ENCODE data around the gene TXNDC2. TPM values are rescaled to one million over a fixed set of nuclear protein-coding genes. Genes with fewer than 3 reads are reported as not detected.
A peak's percentile ranks its signal among the peaks of the same experiment; 100 is the strongest.
"Not testable (repeated sequence)": the region's sequence is repeated elsewhere in the genome, so short reads cannot be mapped to it uniquely, and the experiment has no call there.

The TXNDC2 gene
- total RNA-seq, 2 experiments from 2014 or later: not detected

DNA sequence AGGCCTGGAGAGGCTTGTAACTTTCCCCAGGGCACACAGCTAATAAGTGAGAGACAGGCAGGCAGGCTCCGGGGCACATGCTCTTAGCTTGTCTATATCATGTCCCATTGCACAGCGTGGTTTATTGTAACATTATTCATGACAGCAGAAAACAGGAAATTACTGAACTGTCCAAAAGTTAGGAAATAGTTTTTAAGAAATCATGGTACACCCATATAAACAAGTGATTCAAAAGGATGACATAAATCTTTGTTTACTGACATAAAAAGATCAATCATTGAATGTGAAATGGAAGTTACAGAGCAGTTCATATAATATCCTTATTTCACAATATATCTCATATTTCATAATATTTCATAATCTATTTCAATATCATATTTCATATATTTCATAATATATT, 34.3 kb upstream of the TXNDC2 start:
- no peaks in the 10 kb centered on the region for H3K36me3 Mint-ChIP-seq (ENCODE audit: low read depth)
- DNase-seq: no peak
- H3K27me3 Mint-ChIP-seq (ENCODE audit: low read depth): peaks cover 33% of the 10 kb centered on the region
- H3K27ac Mint-ChIP-seq: no peak overlapping the region
- H3K4me3 Mint-ChIP-seq: no peak overlapping the region
- no peaks in the 10 kb centered on the region for H3K4me1 Mint-ChIP-seq (ENCODE audit: low read depth)
- CTCF ChIA-PET: no interaction called here
- H3K9me3 Mint-ChIP-seq (ENCODE audit: insufficient read depth): no peaks in the 10 kb centered on the region
- POLR2A ChIA-PET: no interaction called here
- ATAC-seq: no peak

- Mint-ChIP-seq H3K9me3 (ENCODE audit: insufficient read depth) (no peaks in the 10 kb centered on the region), H3K27ac (no peak overlapping the region), H3K4me1 (ENCODE audit: low read depth) (no peaks in the 10 kb centered on the region)
Observed at GRCh38 chr18:9852266-9853081, 33.3 kb upstream of the TXNDC2 start.

DNA sequence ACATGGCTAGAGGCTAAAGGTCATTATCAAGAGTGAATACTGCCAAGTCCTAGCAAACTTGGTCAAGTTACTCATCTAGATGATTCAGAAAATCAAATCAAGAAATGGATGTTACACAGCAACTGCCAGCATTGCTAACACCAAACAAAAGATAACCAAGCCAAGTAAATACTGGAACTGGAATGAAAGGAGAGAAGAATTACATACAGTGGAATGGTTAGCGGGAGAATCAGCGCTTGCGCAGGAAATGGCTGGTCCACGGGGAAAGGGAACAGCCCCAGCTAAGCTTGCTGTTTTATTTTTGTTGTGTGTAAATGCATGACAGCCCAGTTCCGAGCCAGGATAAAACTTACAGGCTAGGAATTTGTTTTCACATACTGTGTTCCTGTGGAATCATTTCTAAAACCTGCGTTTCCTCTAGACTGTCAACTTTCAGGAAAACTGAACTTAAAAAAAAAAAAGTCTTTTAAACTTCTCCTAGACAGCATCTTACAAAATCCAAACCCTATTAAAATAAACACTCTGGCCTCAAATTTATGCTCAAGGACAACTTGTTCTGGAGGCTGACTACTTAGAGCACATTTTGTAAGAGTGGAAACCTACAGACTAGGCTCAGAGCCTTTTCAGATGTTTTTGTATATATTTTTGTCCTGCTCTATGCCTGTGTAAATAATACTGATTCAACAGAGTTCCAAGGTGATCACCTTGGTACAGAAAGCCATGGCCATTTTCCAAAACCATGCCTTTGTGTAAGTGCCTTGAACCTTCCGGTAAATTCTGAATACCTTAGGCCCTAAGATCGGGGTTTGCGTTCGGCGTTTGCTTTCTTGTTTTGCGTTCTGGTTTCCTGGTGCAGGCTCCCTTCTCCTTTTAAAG, 30.7 kb upstream of the TXNDC2 start:
- peaks cover 19% of the 10 kb centered on the region for H3K27me3 Mint-ChIP-seq (ENCODE audit: low read depth)
- POLR2A ChIA-PET: no interaction called here
- ATAC-seq (no peak), DNase-seq (no peak)
- CTCF ChIA-PET: no interaction called here
- no peaks in the 10 kb centered on the region for H3K4me1 Mint-ChIP-seq (ENCODE audit: low read depth)
- H3K4me3 Mint-ChIP-seq: no peak overlapping the region
- no peak overlapping the region for H3K27ac Mint-ChIP-seq
- no peaks in the 10 kb centered on the region for H3K9me3 Mint-ChIP-seq (ENCODE audit: insufficient read depth)
- H3K36me3 Mint-ChIP-seq (ENCODE audit: low read depth): no peaks in the 10 kb centered on the region

More at GRCh38 chr18:9852266-9853081, 33.3 kb upstream of the TXNDC2 start:
- POLR2A ChIA-PET: no interaction called here
- DNase-seq (no peak), ATAC-seq (no peak)
- Mint-ChIP-seq H3K36me3 (ENCODE audit: low read depth) (no peaks in the 10 kb centered on the region), H3K4me3 (no peak overlapping the region), H3K27me3 (ENCODE audit: low read depth) (peaks cover 32% of the 10 kb centered on the region)
- CTCF ChIA-PET: no interaction called here

GRCh38 chr18:9855681-9856080, 30.1 kb upstream of the TXNDC2 start:
- Mint-ChIP-seq H3K4me1 (ENCODE audit: low read depth) (no peaks in the 10 kb centered on the region), H3K9me3 (ENCODE audit: insufficient read depth) (no peaks in the 10 kb centered on the region), H3K27me3 (ENCODE audit: low read depth) (peaks cover 16% of the 10 kb centered on the region), H3K27ac (no peak overlapping the region), H3K36me3 (ENCODE audit: low read depth) (no peaks in the 10 kb centered on the region), H3K4me3 (no peak overlapping the region)
- ChIA-PET POLR2A (no interaction called here), CTCF (no interaction called here)
- ATAC-seq: no peak
- no peak for DNase-seq

- H3K27me3 Mint-ChIP-seq (ENCODE audit: low read depth): peaks cover 16% of the 10 kb centered on the region
- H3K4me3 Mint-ChIP-seq: no peak overlapping the region
- H3K9me3 Mint-ChIP-seq (ENCODE audit: insufficient read depth): no peaks in the 10 kb centered on the region
- no peak for DNase-seq
- no peaks in the 10 kb centered on the region for H3K4me1 Mint-ChIP-seq (ENCODE audit: low read depth)
- H3K36me3 Mint-ChIP-seq (ENCODE audit: low read depth): no peaks in the 10 kb centered on the region
- no peak for ATAC-seq
- POLR2A ChIA-PET: no interaction called here
- CTCF ChIA-PET: no interaction called here
- no peak overlapping the region for H3K27ac Mint-ChIP-seq
Observed at GRCh38 chr18:9856092-9856491, 29.7 kb upstream of the TXNDC2 start.

GRCh38 chr18:9857479-9857998, 28.2 kb upstream of the TXNDC2 start:
- H3K9me3 Mint-ChIP-seq (ENCODE audit: insufficient read depth); CTCF ChIA-PET; H3K4me3 Mint-ChIP-seq; H3K4me1 Mint-ChIP-seq (ENCODE audit: low read depth); H3K27ac Mint-ChIP-seq; DNase-seq; ATAC-seq; POLR2A ChIA-PET; H3K36me3 Mint-ChIP-seq (ENCODE audit: low read depth): not testable (repeated sequence)
- H3K27me3 Mint-ChIP-seq (ENCODE audit: low read depth): peaks cover 16% of the 10 kb centered on the region

DNA sequence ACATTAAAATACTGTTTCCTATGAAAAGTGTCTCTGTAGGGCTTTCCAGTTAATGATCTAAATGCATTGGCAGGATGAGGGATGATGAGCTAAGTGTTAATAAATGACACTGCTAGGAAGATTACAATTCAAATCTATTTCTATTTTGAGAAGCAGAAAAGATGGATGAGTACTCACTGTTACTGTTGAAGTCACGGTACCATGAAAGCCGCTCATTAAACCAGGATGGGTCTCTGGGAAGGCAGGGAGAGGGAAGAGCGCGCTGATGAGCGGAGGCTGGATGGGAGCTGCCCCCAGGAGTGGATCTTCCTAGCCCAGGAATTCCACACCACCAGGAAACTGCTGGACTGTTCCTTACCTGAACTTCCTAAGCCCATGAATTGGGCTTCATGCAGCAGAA, 27.1 kb upstream of the TXNDC2 start:
- ChIA-PET CTCF (interaction anchor here (1.3 kb wide), 1 partner anchor 9 kb away, joined by 3 read pairs; no protein-coding TSS in a partner anchor), POLR2A (no interaction called here)
- Mint-ChIP-seq H3K4me1 (ENCODE audit: low read depth) (peaks cover 3% of the 10 kb centered on the region), H3K9me3 (ENCODE audit: insufficient read depth) (no peaks in the 10 kb centered on the region), H3K27ac (peak overlapping the region; percentile 27), H3K4me3 (no peak overlapping the region), H3K27me3 (ENCODE audit: low read depth) (peaks cover 13% of the 10 kb centered on the region), H3K36me3 (ENCODE audit: low read depth) (no peaks in the 10 kb centered on the region)
- ATAC-seq (no peak), DNase-seq (no peak)

DNA sequence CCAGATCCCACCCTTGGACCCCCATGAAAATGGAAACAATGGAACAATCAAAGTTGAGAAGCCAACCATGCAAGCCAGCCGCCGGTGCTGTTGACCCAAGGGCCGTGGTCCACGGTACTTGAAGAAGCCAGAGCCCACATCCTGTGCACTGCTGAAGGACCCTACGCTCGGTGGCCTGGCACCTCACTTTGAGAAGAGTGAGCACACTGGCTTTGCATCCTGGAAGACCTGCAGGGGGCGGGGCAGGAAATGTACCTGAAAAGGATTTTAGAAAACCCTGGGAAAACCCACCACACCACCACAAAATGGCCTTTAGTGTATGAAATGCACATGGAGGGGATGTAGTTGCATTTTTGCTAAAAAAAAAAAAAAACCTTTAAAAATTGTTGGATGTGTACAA, 26.5 kb upstream of the TXNDC2 start:
- DNase-seq (no peak), ATAC-seq (no peak)
- Mint-ChIP-seq H3K27me3 (ENCODE audit: low read depth) (peaks cover 11% of the 10 kb centered on the region), H3K9me3 (ENCODE audit: insufficient read depth) (no peaks in the 10 kb centered on the region), H3K4me3 (no peak overlapping the region), H3K4me1 (ENCODE audit: low read depth) (peaks cover 3% of the 10 kb centered on the region), H3K36me3 (ENCODE audit: low read depth) (no peaks in the 10 kb centered on the region), H3K27ac (no peak overlapping the region)
- ChIA-PET CTCF (interaction anchor here (1.3 kb wide), 1 partner anchor 10 kb away, joined by 3 read pairs; no protein-coding TSS in a partner anchor), POLR2A (no interaction called here)

DNA sequence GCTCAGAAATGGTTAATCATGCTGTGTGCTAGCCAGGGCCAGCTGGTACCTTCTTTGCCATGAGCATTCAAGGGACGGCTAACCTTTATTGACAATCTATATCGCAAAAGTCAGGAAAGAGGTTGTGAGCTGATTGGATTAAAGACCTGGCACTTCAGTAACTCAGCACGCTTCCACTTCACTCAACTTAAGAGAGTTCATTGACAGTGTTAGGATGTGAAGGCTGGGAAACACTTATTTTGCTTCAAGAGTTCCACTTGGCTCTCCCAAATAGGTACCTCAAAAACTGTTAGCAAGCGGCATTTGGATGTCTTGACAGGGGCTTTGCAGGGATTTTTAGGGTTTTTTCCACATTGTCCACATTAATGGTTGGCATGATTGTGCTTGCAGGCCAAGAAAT, 25.1 kb upstream of the TXNDC2 start:
- Mint-ChIP-seq H3K4me1 (ENCODE audit: low read depth) (peaks cover 3% of the 10 kb centered on the region), H3K36me3 (ENCODE audit: low read depth) (no peaks in the 10 kb centered on the region)

GRCh38 chr18:9861157-9861556, 24.6 kb upstream of the TXNDC2 start:
- H3K4me1 Mint-ChIP-seq (ENCODE audit: low read depth): peaks cover 3% of the 10 kb centered on the region
- no peak for ATAC-seq
- no peak for DNase-seq
- CTCF ChIA-PET: no interaction called here
- H3K9me3 Mint-ChIP-seq (ENCODE audit: insufficient read depth): peaks cover 6% of the 10 kb centered on the region
- no peak overlapping the region for H3K27ac Mint-ChIP-seq
- POLR2A ChIA-PET: no interaction called here
- peaks cover 5% of the 10 kb centered on the region for H3K27me3 Mint-ChIP-seq (ENCODE audit: low read depth)
- no peaks in the 10 kb centered on the region for H3K36me3 Mint-ChIP-seq (ENCODE audit: low read depth)
- no peak overlapping the region for H3K4me3 Mint-ChIP-seq

More for the DNA sequence above, 25.1 kb upstream of the TXNDC2 start:
- ChIA-PET POLR2A (no interaction called here), CTCF (interaction anchor here (1.0 kb wide), 1 partner anchor 9 kb away, joined by 3 read pairs; no protein-coding TSS in a partner anchor)
- Mint-ChIP-seq H3K27me3 (ENCODE audit: low read depth) (peaks cover 5% of the 10 kb centered on the region), H3K27ac (no peak overlapping the region), H3K4me3 (no peak overlapping the region), H3K9me3 (ENCODE audit: insufficient read depth) (peaks cover 2% of the 10 kb centered on the region)
- no peak for ATAC-seq
- no peak for DNase-seq

- Mint-ChIP-seq H3K27ac (no peak overlapping the region), H3K36me3 (ENCODE audit: low read depth) (no peaks in the 10 kb centered on the region), H3K4me3 (no peak overlapping the region), H3K27me3 (ENCODE audit: low read depth) (peaks cover 5% of the 10 kb centered on the region), H3K9me3 (ENCODE audit: insufficient read depth) (peaks cover 9% of the 10 kb centered on the region), H3K4me1 (ENCODE audit: low read depth) (peaks cover 3% of the 10 kb centered on the region)
- ChIA-PET POLR2A (no interaction called here), CTCF (no interaction called here)
- DNase-seq: no peak
- no peak for ATAC-seq
Observed at GRCh38 chr18:9861933-9862332, 23.8 kb upstream of the TXNDC2 start.

- DNase-seq (no peak), ATAC-seq (no peak)
- H3K4me1 Mint-ChIP-seq (ENCODE audit: low read depth): peaks cover 3% of the 10 kb centered on the region
- no peak overlapping the region for H3K4me3 Mint-ChIP-seq
- POLR2A ChIA-PET: no interaction called here
- no peak overlapping the region for H3K27ac Mint-ChIP-seq
- peaks cover 2% of the 10 kb centered on the region for H3K27me3 Mint-ChIP-seq (ENCODE audit: low read depth)
- CTCF ChIA-PET: no interaction called here
- peaks cover 9% of the 10 kb centered on the region for H3K9me3 Mint-ChIP-seq (ENCODE audit: insufficient read depth)
- H3K36me3 Mint-ChIP-seq (ENCODE audit: low read depth): no peaks in the 10 kb centered on the region
Observed at GRCh38 chr18:9862686-9863085, 23.1 kb upstream of the TXNDC2 start.

All from activated CD8-positive, alpha-beta T cell treated with anti-CD3 and anti-CD28 coated beads, Interleukin-2, amount 10 ng/mL, durations not matched to agents 7 days and 5 days (primary cell).